Measurements from ENCODE around the gene KIF25. TPM values are rescaled to one million over a fixed set of nuclear protein-coding genes. Genes with fewer than 3 reads are reported as not detected.
"Not testable (repeated sequence)": the region's sequence is repeated elsewhere in the genome, so short reads cannot be mapped to it uniquely, and the experiment has no call there.

Gene KIF25
- total RNA-seq, 1 experiment from 2014 or later: not detected

GRCh38 chr6:167993831-167994230, 3.6 kb upstream of the KIF25 start:
- DNase-seq (ENCODE audit: low read depth): no peak

DNA sequence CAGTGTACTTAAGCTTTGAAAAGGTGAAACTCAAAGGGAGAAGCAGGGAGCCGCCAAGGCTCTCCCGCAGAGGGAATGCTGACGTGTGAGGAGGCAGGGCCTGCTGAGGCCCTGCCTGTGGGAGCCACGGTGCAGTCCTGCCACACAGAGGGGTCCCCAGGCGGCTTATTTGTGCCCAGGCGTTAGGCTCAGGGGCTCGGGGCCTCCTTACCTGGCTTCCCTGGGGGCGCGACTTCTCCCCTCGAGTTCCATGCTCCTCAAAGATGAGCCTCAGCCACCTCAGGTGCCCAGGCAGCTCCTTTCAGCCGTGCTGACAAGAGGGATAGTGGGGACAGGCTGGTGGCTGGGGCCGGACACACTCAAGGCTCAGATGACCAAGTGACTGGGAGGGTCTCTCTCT, 2.2 kb upstream of the KIF25 start:
- DNase-seq (ENCODE audit: low read depth): no peak

DNA sequence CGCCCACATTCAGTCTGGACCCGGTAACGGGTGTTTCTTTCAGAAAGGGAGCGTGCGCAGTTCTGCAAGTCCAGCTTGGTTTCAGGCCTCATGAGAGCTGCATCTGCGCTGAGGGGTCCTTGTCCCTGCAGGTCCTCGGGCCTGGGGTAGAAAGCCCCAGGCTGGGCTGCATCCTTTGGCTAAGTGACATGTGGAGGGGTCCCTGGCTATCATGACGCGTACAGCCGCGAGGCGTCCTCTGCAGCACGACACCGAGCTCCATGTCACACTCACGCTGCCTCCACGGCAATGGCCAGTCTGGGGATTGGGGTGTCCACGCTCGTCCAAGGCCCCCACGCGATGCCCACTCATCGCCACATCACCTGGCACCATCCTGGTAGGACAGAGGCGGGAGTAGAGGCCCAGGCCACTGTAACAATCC, 1.7 kb upstream of the KIF25 start:
- DNase-seq (ENCODE audit: low read depth): no peak

DNA sequence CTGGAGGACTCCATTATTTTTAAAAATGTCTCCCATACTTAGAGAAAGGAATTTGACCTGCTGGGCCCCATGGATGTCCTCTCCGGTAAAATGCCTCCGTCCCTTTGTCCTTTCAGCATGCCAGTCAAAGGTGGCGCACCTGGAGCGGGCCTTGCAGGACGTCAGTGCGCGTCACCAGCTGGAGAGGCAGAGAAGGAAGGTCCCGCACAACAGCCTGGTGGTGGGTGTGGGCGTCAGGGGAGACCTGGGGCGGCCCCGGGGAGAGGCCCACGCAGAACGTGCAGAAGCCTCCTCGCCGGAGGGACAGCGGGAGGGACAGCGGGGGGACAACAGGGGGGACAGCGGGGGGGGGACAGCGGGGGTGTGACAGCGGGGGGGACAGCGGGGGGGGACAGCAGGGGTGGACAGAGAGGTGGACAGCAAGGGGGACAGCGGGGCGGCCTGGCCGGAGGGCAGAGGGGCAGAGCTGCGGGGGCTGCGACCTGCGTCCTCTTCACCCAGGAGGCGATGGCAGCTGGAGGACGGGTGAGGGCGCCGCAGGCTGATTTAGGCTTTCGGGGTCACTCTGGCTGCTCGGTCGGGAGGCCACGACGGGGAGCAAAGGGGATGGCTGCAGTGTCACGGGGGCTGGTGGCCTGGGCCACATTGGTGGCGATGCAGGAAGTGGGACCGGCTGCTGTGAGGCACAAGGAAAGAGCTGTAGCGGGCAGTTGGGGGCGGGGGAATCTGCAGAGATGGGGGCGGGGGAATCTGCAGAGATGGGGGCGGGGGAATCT, 859 bp upstream of the KIF25 start:
- DNase-seq (ENCODE audit: low read depth): no peak

- DNase-seq (ENCODE audit: low read depth): no peak
These were observed 744 bp downstream of the KIF25 start for GRCh38 chr6:167998215-167998614.

- DNase-seq (ENCODE audit: low read depth): no peak
These were observed 2.9 kb downstream of the KIF25 start for GRCh38 chr6:168000198-168001028.

DNA sequence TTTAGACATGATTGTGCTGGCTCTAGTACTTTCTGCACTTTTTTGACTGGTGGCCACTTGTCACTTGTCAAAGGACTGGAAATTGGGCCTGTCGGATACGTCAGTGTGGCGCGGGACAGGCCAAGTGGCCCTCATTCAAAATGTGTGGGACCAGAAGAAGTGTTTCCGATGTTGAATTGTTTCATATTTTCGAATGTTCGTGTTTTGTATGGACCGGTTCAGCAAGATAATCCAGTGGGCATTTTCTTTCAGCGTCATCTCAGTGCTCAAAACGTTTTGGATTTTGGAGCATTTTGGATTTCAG, 3.5 kb downstream of the KIF25 start:
- DNase-seq (ENCODE audit: low read depth): no peak

DNA sequence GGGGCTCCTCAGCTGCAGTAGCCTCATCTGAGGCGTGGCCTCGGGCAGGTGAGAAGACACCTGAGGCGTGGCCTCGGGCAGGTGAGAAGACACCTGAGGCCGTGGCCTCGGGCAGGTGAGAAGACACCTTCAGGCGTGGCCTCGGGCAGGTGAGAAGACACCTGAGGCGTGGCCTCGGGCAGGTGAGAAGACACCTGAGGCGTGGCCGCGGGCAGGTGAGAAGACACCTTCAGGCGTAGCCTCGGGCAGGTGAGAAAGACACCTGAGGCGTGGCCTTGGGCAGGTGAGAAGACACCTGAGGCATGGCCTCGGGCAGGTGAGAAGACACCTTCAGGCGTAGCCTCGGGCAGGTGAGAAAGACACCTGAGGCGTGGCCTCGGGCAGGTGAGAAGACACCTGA, 4.0 kb downstream of the KIF25 start:
- DNase-seq (ENCODE audit: low read depth): not testable (repeated sequence)

- no peak for DNase-seq (ENCODE audit: low read depth)
These were observed 5.3 kb downstream of the KIF25 start for GRCh38 chr6:168002804-168003203.

DNA sequence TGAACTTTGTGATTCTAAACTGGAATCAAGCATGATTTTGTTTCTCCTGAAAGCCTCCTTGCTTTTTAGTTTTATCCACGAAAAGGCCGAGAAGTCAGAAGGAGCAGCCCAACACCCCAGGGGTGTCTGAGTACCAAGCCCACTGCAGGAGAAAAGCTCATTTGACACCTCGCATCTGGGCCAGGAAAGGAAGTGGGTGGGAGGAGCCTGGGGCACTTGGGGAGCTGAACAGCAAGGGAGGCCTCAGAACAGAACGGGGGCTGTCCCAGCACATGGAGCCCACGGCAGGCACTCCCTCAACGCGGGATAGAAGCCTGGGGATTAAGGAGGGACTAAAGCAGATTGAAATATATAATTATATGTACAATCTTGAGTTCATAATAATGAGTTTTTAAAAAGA, 6.6 kb downstream of the KIF25 start:
- DNase-seq (ENCODE audit: low read depth): no peak

GRCh38 chr6:168004945-168005344, 7.5 kb downstream of the KIF25 start:
- no peak for DNase-seq (ENCODE audit: low read depth)

DNA sequence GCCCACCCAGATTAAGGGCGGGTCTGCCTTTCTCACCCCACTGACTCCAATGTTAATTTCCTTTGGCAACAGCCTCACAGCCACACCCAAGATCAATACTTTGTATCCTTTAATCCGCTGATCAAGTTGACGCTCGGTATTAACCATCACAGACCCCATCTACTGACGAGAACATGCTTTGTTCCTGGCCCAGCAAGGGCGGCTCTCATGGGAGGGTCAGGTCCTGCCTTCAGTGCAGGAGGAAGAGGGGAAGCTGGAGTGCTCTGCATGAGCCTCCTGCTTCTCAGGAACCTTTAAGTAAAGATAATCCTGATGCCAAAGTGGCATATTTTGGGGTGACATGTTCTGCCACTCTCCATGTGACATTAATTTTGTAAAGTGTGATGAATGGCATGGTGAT, 8.3 kb downstream of the KIF25 start:
- DNase-seq (ENCODE audit: low read depth): no peak

DNA sequence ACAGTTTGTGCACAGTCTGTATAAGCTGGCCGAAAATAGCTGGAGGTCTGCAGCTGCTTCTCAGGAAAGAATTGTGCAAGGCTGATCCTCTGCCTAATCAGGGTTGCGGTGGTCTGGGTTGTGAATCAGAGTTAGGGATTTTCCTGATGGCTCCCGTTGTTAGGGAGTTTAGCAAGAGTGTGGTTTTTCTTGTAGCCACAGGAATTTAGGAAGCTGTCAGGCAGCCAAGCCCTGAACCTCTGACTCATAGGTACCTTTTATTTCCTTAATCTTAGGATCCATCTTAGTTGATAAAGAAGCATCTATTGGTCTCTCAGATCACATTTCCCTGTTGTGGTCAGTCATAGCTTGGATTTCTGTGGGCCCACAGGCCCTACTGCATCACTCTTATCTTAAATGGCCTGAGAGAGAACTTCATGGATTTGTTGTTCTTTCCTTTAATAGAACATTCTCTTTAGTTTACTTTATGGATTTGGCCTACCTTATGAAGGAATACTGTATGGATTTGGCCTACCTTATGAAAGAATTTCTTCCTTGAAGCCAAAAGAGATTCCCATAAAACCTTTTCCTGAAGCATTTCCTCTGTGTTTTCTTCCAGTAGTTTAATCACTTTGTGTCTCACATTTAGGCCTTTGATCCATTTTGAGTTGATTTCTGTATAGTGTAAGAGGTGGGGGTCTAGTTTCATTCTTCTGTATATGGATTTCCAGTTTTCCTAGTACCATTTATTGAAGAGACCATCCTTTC, 10.3 kb downstream of the KIF25 start:
- DNase-seq (ENCODE audit: low read depth): peak; percentile 98

DNA sequence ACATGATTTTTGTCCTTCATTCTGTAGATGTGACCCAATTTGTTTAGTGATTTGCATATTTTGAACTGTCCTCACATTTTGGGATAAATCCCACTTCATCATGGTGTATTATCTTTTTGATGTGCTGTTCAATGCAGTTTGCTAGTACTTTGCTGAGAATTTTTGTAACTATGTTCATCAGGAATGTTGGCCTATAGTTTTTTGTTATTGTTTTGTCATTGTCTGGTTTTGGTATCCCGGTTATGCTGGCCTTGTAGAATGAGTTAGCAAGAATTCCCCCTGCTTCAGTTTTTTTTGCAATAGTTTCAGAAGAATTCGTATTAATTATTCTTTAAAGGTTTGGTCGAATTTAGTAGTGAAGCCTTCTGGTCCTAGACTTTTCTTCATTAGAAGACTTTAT, 11.9 kb downstream of the KIF25 start:
- no peak for DNase-seq (ENCODE audit: low read depth)

DNA sequence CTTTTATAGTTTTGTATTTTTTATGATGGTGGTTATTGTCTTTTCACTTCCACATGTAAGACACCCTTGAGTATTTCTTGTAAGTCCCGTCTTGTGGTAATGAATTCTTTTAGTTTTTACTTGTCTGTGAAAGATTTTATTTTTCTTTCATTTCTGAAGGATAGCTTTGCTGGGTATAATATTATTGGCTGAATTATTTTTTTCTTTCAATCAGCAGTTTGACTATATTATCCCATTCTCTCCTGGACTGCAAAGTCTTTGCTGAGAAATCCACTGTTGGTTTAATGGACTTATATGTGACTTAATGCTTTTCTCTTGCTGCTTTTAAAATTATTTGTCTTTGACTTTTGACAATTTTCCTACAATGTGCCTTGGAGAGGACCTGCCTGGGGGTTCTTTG, 13.8 kb downstream of the KIF25 start:
- no peak for DNase-seq (ENCODE audit: low read depth)

- no peak for DNase-seq (ENCODE audit: low read depth)
These were observed 15.2 kb downstream of the KIF25 start for GRCh38 chr6:168012431-168013249.

GRCh38 chr6:168013250-168013915, 15.9 kb downstream of the KIF25 start:
- no peak for DNase-seq (ENCODE audit: low read depth)

DNA sequence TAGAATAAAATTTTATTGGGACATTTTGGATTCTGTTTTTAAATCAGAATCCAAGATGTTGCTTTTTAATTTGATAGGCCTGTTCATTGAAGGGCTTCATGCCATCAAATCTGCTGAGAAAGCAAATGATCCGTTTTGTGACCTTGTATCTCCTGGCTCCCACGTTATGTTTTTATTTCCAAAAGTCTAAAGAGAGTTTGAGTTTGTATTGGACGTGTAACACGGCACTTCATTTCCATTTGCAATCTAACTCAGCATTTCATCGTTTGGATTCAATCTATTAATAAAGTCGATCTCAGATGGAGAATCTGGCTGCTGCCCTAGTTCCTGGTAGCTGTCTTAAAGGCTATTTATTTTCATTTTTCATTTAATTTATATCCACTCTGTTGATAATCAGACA, 17.0 kb downstream of the KIF25 start:
- no peak for DNase-seq (ENCODE audit: low read depth)

DNA sequence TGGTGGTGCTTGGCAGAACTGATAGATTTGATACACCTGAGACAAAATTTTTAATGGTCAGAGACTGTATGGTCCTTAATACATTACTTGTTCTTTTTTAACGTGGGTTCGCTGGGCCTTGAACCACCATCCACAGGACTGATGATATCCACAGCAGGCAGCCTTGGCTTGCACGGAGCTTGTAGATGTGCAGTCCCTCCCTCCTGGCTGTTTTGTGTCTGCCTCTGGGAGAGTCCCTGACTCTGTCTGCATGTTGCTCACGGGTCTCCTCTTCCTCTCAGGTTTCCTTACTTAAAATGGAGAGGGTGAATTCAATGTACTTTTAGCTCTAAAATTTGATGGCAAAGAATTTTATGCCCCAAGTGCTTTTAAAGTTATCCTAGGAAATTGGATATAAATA, 17.5 kb downstream of the KIF25 start:
- no peak for DNase-seq (ENCODE audit: low read depth)

- no peak for DNase-seq (ENCODE audit: low read depth)
These were observed 18.2 kb downstream of the KIF25 start for GRCh38 chr6:168015482-168016175.

Data from HT1080 (cell line).